Cerebellar cortex (tissue), 1 donor: Measurements from ENCODE around the gene PALS1.
"Not testable (repeated sequence)": the region's sequence is repeated elsewhere in the genome, so short reads cannot be mapped to it uniquely, and the experiment has no call there.

Experiments
- DNase-seq: peaks from one replicate; pipeline ENCODE4 v3.0.0-alpha.2; 2015; ENCODE audit warnings: low spot score

Gene PALS1

GRCh38 chr14:67260965-67261364 lies 19.7 kb downstream of the PALS1 start:
- DNase-seq, result no peak

GRCh38 chr14:67263499-67264149 lies 22.4 kb downstream of the PALS1 start:
- DNase-seq, result no peak

DNA sequence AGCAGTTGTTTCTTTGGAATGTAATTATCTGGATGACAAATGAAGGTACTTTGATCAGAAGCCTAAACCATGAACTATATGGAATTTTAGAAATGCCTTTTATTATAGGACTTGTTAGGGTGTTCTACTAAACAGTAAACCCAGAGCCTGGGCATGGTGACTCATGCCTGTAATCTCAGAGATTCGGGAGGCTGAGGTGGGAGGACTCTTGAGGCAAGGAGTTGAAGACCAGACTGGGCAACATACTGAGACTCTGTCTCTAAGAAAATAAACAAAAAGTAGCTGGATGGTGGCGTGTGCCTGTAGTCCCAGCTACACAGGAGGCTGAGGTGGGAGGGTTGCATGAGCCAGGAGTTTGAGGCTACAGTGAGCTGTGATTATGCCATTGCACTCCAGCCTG lies 23.9 kb downstream of the PALS1 start:
- DNase-seq, result no peak

GRCh38 chr14:67267576-67268328 lies 26.5 kb downstream of the PALS1 start:
- no peak for DNase-seq

DNA sequence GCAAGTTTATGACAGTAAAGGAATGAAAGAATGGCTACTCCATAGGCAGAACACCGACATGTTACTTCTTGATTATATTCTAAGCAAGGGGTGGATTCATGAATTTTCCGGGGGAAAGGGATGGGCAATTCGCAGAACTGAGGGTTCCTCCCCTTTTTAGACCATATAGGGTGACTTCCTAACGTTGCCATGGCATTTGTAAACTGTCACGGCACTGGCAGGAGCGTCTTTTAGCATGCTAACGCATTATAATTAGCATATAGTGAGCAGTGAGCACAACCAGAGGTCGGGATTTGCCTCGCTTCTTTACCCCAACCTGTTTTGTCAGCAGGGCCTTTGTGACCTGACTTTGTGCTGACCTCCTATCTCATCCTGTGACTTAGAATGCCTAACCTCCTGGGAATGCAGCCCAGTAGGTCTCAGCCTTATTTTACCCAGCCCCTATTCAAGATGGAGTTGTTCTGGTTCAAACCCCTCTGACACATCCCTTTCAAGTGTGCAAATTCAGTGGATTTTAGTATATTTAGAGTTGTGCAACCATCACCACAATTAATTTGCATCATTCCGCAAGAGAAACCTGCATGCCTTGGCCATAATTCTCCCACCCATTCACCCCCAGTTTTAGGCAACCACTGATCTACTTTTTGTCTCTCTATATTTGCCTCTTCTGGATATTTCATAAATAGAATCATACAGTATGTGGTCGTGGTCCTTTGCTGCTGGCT lies 27.4 kb downstream of the PALS1 start:
- DNase-seq, result no peak

DNA sequence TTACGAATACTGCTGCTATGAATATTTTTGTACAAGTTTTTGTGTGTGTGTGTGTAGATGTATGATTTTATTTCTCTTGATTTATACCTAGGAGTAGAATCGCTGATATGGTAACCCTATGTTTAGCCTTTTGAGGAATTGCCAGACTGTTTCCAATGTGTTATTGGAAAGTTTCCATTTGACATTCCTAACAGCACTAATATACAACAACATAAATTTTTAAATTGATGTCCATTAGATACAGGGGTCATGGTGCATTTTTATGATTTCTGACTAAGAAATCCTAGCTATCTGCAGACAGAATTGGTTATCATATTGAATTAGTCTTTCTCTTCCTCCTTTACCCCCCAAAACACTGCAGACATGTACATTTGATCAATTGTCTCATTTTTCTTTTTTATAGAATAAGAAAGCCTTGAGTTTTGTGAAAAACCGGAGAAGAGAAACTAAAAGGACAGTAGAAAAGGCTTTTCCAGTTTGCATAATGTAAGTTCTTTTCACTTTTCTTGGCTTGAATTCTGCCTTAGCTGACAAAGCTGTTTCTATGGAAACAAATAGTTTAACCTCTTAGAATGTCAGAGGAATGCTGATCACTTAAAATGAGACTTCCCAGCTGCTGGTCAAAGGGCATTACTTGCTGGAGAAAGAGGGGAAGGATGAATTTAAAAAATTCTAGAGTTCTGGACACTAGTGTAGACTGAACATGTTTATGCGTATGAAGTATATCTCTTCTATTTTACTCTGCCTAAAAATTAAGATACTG lies 28.2 kb downstream of the PALS1 start:
- no peak for DNase-seq

- DNase-seq, result no peak
Observed at GRCh38 chr14:67270145-67270753, 29.0 kb downstream of the PALS1 start.

DNA sequence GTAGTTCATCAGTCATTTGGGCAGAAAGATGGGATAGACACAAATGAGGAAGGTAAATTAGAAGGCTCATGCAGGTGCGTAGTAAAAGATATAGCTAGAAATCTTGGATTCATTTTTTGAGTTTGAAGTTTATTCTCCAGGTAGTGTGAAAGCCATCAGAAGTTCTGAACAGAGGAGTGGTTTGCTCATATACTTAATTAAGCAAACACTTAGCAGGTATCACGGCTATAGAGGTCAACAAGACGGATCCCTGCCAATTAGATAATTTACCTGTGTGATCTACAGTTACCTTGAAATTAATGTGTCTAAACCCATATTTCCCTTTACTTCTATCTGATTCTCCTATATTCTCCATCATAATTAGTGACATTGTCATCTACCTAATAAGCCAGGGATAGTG lies 29.7 kb downstream of the PALS1 start:
- DNase-seq, result no peak

DNA sequence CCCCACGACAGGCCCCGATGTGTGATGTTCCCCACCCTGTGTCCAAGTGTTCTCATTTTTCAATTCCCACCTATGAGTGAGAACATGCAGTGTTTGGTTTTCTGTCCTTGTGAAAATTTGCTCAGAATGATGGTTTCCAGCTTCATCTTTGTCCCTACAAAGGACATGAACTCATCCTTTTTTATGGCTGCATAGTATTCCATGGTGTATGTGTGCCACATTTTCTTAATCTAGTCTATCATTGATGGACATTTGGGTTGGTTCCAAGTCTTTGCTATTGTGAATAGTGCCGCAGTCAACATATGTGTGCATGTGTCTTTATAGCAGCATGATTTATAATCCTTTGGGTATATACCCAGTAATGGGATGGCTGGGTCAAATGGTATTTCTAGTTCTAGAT lies 32.0 kb downstream of the PALS1 start:
- DNase-seq, result not testable (repeated sequence)

- no peak for DNase-seq
Observed at GRCh38 chr14:67276131-67276530, 34.9 kb downstream of the PALS1 start.

GRCh38 chr14:67280506-67280905 lies 39.3 kb downstream of the PALS1 start:
- DNase-seq, result no peak

GRCh38 chr14:67285876-67286452 lies 44.7 kb downstream of the PALS1 start:
- peak; percentile 63 for DNase-seq
